Amniotic epithelial cell (primary cell): ENCODE data around the gene MRPL40.

Experiments used
- DNase-seq: peaks from one replicate; pipeline ENCODE4 v3.0.0-alpha.2; 2010; ENCODE audit warnings: low read depth

Gene MRPL40

DNA sequence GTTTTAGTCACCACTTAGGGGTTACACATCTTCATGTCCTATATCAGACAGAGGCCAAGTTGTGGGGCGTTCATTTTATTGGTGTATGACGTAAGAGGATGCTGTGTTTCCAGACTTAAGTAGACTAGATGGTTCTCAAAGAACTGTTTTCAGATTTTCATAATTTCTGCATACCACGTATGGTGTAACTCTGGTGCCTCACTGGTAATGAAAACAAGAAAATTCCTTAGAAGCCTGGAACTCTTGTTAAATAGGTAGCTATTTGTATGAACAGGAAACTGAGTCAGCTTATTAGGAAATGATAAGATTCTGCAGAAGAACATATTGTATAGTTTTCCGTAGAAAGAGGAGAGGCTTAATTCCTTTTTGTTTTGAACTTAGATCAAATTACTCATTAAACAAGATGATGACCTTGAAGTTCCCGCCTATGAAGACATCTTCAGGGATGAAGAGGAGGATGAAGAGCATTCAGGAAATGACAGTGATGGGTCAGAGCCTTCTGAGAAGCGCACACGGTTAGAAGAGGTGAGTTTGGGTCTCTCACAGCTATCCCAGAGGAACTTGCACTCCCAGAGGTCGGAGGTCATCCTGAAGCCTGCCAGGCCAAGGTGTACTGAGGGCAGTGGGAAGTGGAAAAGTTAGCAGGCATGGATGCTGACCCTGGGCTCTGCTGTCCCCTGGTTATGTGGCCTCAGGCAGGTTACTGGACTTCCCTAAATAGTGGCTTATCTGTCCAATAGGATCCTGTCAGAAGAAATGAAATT lies 51.3 kb downstream of the MRPL40 start:
- DNase-seq: peak; percentile 92
